Right ventricle myocardium inferior (tissue), 1 donor: ENCODE results near the gene SCML2. TPM values are rescaled to one million over a fixed set of nuclear protein-coding genes. Genes with fewer than 3 reads are reported as not detected.
"Not testable (repeated sequence)": the region's sequence is repeated elsewhere in the genome, so short reads cannot be mapped to it uniquely, and the experiment has no call there.

Experiments used
- ATAC-seq: fragments of 200-7000 bp; cut with Tn5 transposase; one replicate; pipeline ENCODE4 v1.9.1; 2020; ENCODE audit warnings: mild to moderate bottlenecking, moderate library complexity
- DNase-seq: peaks from one replicate; pipeline ENCODE4 v3.0.0; 2021; ENCODE audit errors: missing footprints
- intact Hi-C: fragments of 100-400 bp; cut with DNase I; formaldehyde crosslinking; loops from one replicate; pipeline ENCODE4 v1.11.0; 2022
- long read RNA-seq: library from polyadenylated mRNA; unstranded; transcript quantifications from one replicate; pipeline ENCODE4 v2.0.0, GENCODE V29; 2021
- total RNA-seq: library from RNA; stranded (reverse); fragmentation: NEBNext Ultra II Directional; extraction: Animal tissue kit (Norgen Biotek cat#: 25700); gene quantifications from one replicate; pipeline ENCODE4 v1.2.1, GENCODE V29; 2021
- donor health status: DM: no; HTN: yes; CAD: no; lungs with severe emphysema.

Gene SCML2
- 1.4 TPM for total RNA-seq
- long read RNA-seq, full-length matches to known transcripts = 2 of 4 reads
- long read RNA-seq, partial matches to known transcripts = 1 of 4 reads
- long read RNA-seq, other reads (novel, unspliced or antisense) = 1 of 4 reads

- intact Hi-C loops = no loop called here
- DNase-seq (peak; percentile 75), ATAC-seq (peak; percentile 72)
Observed at GRCh38 chrX:18354369-18355223, at the start of gene SCML2. SCML2 (minus strand) TSS chrX:18354688; CDS start chrX:18334071, 20,617 bp downstream.

- ATAC-seq (no peak), DNase-seq (no peak)
- intact Hi-C loops = no loop called here
Observed at GRCh38 chrX:18401848-18402213, 47.3 kb upstream of the SCML2 start.

GRCh38 chrX:18394477-18394876 is 40.0 kb upstream of the SCML2 start:
- DNase-seq = no peak
- intact Hi-C loops = loop anchor here (10.0 kb wide), 1 partner anchor 830 kb away; no protein-coding TSS in a partner anchor
- ATAC-seq = no peak

- intact Hi-C loops = loop anchor here (2.0 to 10.0 kb wide), 2 partner anchors 834 to 944 kb away; no protein-coding TSS in a partner anchor
- no peak for ATAC-seq
Observed at GRCh38 chrX:18390941-18391538, 36.6 kb upstream of the SCML2 start.

GRCh38 chrX:18389966-18390365 is 35.5 kb upstream of the SCML2 start:
- DNase-seq (no peak), ATAC-seq (no peak)
- intact Hi-C loops = loop anchor here (2.0 to 10.0 kb wide), 2 partner anchors 835 to 945 kb away; no protein-coding TSS in a partner anchor

More at GRCh38 chrX:18390941-18391538, 36.6 kb upstream of the SCML2 start:
- peak; percentile 75 for DNase-seq

- intact Hi-C loops = no loop called here
- no peak for ATAC-seq
- DNase-seq = no peak
Observed at GRCh38 chrX:18377796-18378195, 23.3 kb upstream of the SCML2 start.

- DNase-seq, ATAC-seq, intact Hi-C loops: not testable (repeated sequence)
Observed at GRCh38 chrX:18375131-18375805, 20.8 kb upstream of the SCML2 start.

GRCh38 chrX:18369096-18369495 is 14.6 kb upstream of the SCML2 start:
- DNase-seq, ATAC-seq, intact Hi-C loops: not testable (repeated sequence)

- DNase-seq = no peak
- no peak for ATAC-seq
- intact Hi-C loops = no loop called here
Observed at GRCh38 chrX:18368402-18368801, 13.9 kb upstream of the SCML2 start.

- ATAC-seq (no peak), DNase-seq (no peak)
- intact Hi-C loops = no loop called here
Observed at GRCh38 chrX:18360867-18361266, 6.4 kb upstream of the SCML2 start.

GRCh38 chrX:18353931-18354368 is 538 bp downstream of the SCML2 start:
- DNase-seq (no peak), ATAC-seq (peak; percentile 39)
- intact Hi-C loops = no loop called here

GRCh38 chrX:18351784-18352183 is 2.7 kb downstream of the SCML2 start:
- DNase-seq = no peak
- ATAC-seq = no peak
- intact Hi-C loops = no loop called here

- intact Hi-C loops = no loop called here
- DNase-seq = no peak
- ATAC-seq = no peak
Observed at GRCh38 chrX:18348047-18348446, 6.4 kb downstream of the SCML2 start.

GRCh38 chrX:18309401-18309800 is 45.1 kb downstream of the SCML2 start:
- DNase-seq (no peak), ATAC-seq (no peak)
- intact Hi-C loops = no loop called here

GRCh38 chrX:18297251-18297650 is 57.2 kb downstream of the SCML2 start:
- intact Hi-C loops = no loop called here
- ATAC-seq (no peak), DNase-seq (no peak)

- ATAC-seq (no peak), DNase-seq (no peak)
- intact Hi-C loops = no loop called here
Observed at GRCh38 chrX:18294893-18295292, 59.6 kb downstream of the SCML2 start.

- ATAC-seq (no peak), DNase-seq (no peak)
- intact Hi-C loops = no loop called here
Observed at GRCh38 chrX:18291006-18291545, 63.4 kb downstream of the SCML2 start.

GRCh38 chrX:18290200-18290599 is 64.3 kb downstream of the SCML2 start:
- ATAC-seq (no peak), DNase-seq (no peak)
- intact Hi-C loops = no loop called here

- no peak for DNase-seq
- intact Hi-C loops = no loop called here
- ATAC-seq = no peak
Observed at GRCh38 chrX:18288716-18289115, 65.8 kb downstream of the SCML2 start.
